GM21367 (cell line): ENCODE results near the gene GARIN3.

ENCODE experiments used
- ATAC-seq: cut with Tn5 transposase; IDR thresholded peaks from one replicate; pipeline ENCODE4 v1.9.1; 2021; ENCODE audit not compliant: unreplicated experiment

Gene GARIN3

GRCh38 chr5:157150995-157151394 lies 15.1 kb downstream of the GARIN3 start:
- ATAC-seq: no peak

DNA sequence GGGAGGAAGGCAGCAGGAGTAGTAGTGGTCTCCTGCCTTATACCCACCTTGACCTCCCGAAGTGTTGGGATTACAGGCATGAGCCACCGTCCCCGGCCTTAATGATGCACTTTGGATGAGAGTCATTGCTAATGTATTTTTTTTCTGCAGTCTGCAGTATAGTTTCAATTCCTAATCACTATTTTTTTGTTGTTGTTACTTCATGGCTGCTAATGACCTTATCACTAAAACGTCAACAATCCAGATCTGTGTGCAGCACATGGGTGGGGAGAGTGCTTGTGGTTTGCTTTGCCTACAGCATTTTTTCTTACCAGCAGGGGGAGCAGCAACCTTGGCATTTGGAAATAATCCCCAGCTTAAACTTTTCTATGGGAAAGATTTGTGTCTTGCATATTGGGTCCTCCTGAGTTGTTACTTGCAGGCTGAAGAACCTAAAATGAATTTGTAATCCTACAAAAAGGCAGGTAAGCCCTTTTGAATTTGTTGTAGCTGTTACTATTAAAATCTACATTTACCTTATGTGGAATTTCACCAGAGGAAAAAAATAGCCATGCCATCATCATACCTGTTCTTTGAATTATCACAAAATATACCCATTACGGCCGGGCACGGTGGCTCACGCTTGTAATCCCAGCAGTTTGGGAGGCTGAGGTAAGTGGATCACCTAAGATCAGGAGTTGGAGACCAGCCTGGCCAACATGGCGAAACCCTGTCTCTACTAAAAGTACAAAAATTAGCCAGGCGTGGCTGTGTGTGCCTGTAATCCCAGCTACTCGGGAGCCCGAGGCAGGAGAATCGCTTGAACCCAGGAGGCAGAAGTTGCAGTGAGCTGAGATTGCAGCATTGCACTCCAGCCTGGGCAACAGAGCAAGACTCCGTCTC lies 17.1 kb downstream of the GARIN3 start:
- ATAC-seq: peak; percentile 66

GRCh38 chr5:157143127-157143971 lies 22.7 kb downstream of the GARIN3 start:
- peak; percentile 20 for ATAC-seq

- peak; percentile 100 for ATAC-seq
Measured at GRCh38 chr5:157142317-157143126, 23.5 kb downstream of the GARIN3 start, which contains the start of gene MED7. TSS of gene MED7 (minus strand) at chr5:157142865. CDS start at chr5:157139431, 3,434 bp downstream.

GRCh38 chr5:157137691-157138090 lies 28.4 kb downstream of the GARIN3 start:
- no peak for ATAC-seq

DNA sequence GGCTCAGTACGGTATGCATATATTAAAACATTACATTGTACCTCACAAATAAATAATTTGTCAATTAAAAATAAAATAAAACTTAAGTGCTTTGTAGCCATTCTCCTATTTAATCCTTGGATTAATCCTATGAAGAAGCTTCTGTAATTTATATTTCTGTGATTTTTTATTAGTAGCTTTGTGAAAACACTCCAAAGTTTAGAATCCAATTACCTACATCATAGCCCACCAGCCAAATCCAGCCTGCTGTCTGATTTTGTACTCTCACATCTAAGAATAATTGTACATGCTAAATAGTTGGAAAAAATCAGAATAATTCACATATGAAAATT lies 33.8 kb downstream of the GARIN3 start:
- no peak for ATAC-seq

DNA sequence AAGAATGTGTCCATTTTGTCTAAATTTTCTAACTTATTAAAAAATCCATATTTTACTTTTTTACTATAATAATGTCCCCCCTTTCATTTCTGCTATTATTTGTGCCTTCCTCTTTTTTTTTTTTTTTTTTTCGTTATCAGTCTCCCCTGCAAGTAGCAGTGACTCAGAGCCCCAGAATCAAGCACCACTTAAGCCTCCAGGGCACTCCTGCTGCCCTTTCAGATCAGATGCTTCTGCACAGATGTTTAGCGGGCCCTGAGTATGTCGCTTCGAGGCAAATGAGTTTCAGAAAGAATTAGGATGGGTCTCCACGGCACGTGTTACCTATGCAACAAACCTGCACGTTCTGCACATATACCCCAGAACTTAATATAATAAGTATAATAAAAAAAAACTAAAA lies 35.1 kb downstream of the GARIN3 start:
- ATAC-seq: peak; percentile 46

- no peak for ATAC-seq
Measured at GRCh38 chr5:157121709-157122108, 44.4 kb downstream of the GARIN3 start.

DNA sequence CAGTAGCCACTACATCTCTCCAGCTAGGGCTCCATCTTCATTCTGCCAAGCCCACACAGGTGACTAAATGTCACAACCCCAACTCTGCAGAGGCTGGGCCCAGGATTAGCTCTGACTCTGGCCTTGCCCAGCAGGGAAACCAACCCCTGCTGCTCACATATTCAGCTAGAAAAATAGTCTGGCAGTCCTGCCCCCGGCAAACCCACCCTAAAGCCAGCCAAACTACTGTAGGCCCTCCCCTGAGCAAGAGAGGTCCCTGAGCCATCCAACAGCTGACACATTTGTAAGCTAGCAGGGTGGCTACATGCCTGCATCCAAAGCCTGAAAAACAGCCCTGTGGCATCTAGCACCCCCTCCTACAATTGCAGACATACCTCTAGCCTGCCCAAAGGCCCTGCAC lies 46.0 kb downstream of the GARIN3 start:
- no peak for ATAC-seq

DNA sequence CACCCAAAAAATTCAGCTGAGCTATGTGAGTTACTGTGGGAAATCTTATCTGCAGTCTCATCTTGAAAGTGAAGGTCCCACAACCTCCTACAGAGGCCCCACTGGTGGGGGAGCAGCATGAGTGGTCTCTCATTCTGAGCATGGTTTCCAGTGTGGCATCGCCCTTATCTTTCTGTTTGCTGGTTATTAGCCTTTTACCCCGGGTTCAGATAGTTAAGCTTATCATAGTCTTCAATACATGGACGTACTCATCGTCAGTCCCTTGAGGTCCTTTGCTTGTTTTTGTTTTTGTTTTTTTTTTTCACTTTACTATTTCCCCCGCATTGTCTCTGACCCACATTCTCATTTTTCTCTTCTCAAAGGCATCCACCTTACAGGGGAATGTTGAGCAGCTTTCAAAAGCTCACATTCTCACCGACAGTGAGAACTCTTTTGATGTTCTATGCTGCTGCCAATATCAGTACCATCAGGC lies 49.5 kb downstream of the GARIN3 start:
- ATAC-seq: peak; percentile 58

DNA sequence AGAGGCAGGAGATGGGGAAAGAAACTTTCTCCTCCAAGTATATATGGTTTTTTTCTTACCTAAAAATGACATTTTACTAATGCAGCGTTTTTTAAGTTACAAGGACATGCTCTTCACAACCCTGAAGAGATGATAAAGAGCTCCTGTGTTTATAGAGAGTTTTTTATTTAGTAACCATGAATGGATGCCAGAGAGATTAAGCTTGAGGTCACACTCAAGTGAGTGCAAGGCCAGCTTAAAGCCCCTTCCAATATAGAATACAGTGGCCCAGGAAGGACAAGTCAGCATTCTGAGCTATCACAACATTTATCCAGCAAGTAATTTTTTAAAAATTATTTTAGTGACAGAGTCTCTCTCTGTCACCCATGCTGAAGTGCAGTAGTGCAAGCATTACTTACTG lies 50.6 kb downstream of the GARIN3 start:
- ATAC-seq: no peak

DNA sequence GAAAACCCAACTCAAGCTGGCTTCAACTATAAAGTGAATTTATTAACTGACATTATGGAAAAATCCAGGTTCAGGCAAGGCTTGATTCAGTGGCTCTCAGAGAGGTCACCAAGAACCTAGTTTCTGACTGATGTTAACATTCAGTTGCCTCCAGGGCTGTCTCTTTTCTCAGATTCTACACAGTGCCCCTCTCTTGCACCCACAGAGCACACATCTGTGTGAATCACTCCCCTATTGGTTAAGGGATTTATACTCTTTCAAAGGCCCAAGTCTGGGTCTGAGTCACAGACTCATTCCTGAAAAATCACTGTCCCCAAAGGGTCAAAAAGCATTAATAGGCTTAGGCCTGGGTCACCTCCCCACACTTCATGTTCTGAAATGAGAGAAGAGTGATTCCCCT lies 51.1 kb downstream of the GARIN3 start:
- no peak for ATAC-seq

DNA sequence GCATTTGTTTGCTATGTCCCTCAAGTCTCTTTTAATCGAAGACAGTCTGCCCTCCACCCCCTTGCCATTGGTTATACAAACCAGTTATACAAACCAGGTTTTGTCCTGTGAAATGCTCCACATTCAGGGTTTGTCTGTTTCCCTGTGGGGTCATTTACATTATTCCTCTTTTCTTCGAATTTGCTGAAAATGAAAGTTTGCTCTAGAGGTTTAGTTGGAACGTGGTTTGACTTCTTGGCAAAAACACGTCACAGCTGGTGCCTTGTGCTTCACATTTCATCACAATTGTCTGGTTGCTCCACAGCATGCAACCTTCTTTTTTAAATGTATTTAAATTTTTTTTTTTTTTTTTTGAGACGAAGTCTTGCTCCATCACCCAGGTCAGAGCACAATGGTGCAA lies 53.1 kb downstream of the GARIN3 start:
- no peak for ATAC-seq
